GM11168 (cell line): ENCODE data around the gene CAMTA1.

Experiments used
- in situ Hi-C: fragments of 300-500 bp; cut with MboI; formaldehyde crosslinking; loops from one replicate; pipeline ENCODE4 v1.12.0; 2022; ENCODE audit warnings: low sequenced_read_pairs; ENCODE audit not compliant: unreplicated experiment

Gene CAMTA1

DNA sequence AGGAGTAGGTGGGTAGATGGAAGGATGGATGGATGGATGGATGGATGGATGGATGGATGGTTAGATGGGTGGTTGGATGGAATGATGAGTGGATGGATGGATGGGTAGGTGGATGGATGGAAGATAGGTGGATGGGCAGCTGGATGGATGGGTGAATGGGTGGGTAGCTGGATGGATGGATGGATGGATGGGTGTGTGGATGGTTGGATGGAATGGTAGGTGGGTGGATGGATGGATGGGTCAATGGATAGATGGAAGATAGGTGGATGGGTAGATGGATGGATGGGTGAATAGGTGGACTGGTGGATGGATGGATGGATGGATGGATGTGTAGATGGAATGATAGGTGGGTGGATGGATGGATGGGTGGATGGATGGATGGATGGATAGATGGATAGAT is 821.8 kb downstream of the CAMTA1 start:
- in situ Hi-C loops, result no loop called here

DNA sequence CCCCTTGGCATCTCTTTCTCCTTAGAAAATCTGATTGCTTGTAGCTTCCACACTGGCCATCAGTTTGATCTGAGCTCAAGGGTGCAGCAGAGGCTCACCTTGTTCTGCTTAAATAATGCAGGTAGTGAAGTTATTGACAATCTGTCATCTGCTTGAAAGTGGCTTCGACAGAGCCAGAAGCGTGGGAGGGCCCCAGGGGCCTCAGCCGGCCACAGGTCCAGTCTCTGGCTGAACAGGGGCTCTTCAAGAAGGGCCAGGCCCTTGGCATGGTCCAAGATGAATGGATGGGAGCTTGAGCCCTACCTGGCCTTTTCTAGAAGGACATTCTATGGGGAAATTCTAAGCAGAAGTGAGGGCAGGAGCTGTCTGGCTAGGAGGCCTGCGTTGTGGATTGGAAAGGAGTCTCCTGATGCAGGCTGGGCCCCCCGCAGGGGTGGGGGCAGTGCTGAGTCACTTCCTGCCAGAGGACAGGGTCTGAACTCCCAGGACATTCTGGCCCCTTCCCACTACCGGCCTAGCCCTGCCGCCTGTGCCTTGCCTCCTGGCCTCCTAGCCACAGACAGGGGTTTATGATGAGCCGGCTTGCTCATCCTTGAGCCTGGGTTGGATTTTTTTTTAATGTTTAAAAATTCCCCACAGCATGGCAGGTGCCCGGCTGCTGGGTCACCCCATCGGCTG is 823.5 kb downstream of the CAMTA1 start:
- in situ Hi-C loops, result no loop called here

DNA sequence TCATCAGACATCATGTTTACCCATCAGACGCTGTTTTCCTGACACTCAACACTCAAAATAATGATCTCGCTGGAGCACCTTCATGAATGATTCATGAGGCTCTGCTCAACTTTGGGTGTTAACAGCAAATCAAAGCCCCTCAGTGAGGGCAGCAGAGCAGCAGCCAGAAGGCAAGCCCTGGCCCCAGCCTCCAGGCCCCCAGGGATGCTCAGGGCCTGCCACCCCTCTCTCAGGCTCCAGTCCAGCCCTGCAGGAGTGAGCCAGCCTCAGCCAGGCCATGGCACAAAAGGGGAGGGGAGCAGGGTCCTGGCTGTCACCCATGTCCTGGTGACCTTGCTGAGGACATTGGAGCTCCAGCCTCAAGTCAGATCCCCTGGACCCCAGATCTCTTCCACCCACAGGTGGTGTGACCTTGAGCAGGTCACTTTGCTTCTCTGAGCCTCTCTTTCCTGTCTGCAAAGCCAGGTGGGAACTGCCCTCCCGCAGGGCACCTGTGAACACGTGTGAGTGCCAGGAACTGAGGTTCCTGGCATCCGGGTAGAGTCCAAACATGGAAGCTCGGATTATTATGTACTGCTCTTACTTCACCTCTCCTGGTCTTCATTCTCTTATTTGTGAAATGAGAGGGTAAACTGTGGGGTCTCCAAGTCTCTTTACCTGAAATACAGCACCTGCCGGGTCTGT is 824.2 kb downstream of the CAMTA1 start:
- in situ Hi-C loops, result no loop called here

DNA sequence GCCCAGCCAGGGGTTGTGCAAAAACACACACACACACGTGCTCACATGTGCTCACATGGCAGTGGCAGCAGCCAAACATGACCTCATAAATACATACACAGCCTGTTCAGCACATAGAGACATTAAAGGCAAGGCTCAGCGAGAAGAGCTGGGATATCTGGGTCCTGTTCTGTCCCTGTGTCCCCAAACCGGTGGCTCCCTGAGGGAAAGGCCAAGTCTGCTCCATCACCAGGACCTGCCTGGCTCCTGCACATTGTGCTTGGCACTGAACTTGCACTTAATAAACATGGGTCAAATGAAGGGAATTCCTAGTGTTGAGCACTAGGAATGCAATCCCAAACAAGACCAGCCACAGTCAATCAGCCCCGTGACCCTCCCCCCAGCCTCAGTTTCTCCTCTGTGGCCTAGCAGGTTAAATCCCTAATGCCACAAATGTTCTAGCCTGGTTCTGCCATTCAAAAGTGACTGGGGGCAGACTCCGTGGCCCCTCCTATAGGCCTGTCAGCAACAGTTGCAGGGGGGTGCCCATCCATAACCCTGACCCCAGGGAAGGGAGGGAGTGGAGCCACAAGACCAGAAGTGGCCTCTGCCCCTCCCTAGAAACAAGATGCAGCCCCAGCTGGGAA is 825.0 kb downstream of the CAMTA1 start:
- in situ Hi-C loops, result no loop called here

DNA sequence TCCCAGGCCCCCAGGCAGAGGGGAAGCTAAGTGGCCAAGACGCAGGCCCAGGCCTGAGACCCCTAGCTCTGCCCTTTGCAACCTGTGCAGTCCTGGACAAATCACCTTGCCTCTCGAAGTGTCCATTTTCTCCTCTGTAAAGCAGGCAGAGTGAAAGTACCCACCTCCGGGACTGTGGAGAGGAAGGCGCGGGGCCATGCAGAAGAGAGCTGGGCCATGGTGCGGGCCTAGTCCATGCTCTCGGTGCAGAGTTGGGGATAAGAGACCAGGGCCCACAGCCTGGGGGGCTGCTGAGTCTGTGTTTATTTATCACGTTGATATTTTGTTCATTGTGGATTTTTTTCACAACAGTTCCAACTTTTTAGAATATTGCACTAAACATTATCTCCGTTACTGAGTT is 825.7 kb downstream of the CAMTA1 start:
- in situ Hi-C loops, result no loop called here

DNA sequence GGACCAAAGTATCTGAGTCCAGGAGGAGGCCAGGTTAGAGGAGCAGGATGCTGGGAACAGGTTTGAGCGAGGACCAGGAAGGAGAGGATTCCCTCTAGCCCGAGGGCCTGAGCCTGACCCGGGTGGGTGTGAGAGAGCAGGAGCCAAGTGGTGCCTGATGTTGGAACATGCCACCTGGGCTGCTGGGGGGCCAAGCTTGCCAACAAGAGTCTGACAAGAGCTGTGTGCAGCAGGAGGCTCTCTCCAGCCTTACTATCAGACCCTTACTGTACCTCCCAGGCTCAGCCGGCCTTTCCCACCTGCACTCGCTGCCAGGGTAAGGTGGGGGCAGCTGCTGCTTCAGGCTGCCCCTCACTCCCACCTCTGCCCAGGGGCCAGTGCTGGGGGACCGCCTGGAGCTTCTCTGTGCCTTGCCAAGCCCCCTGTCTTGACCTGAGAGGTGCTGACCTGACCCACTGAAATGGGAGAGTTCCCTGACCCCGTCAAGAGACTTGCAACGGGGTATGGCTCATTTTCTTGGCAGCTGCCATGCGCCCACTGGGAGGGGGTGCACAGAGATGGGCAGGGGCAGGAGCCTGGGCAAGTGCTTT is 826.3 kb downstream of the CAMTA1 start:
- in situ Hi-C loops, result no loop called here

DNA sequence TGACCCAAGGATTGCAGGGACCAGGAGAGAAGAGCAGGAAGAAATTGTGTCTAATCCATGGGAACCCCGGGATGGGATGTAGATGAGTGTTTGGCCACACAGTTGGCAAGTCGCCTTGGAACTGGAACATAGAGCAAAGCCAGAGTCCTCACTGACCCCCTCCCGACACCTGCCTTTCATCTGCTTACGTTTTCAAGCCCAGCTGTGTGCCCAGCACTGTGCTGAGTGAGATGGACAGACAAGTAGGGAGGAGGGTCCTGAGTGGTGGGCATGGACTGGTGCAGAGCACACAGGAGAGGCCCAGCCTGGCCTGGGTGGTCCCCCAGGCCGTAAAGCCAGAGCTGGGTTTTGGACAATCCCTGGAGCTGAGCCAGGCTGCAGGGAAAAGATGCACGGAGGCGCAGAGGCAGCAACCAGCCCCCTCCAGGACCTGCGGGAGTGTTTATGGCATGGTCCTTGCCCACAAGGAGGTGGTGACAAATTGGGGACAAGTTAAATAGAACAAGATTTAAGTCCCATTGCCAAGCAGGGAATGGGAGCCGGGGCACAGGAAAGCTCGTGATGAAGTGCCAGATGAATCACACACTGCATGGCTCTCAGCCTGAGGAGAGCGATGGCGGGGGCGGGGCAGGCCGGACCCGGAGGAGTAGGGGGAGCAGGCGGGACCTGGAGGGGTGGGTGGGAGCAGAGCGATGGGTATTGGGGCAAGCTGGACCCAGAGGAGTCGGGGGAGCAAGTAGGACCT is 828.0 kb downstream of the CAMTA1 start:
- in situ Hi-C loops, result no loop called here

DNA sequence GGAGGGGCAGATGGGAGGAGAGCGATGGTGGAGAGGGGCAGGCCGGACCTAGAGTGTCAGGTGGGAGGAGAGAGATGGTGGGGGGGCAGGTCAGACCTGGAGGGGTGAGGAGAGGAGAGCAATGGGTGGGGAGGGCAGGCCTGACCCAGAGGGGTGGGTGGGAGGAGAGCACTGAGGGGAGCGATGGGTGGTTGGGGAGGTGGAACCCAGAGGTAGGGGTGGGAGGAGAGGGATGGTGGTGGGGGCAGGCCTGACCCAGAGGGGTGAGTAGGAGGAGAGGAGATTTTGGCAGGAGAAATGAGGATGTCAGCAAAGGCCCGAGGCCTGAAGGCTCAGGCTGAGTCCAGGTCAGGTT is 828.6 kb downstream of the CAMTA1 start:
- in situ Hi-C loops, result no loop called here

DNA sequence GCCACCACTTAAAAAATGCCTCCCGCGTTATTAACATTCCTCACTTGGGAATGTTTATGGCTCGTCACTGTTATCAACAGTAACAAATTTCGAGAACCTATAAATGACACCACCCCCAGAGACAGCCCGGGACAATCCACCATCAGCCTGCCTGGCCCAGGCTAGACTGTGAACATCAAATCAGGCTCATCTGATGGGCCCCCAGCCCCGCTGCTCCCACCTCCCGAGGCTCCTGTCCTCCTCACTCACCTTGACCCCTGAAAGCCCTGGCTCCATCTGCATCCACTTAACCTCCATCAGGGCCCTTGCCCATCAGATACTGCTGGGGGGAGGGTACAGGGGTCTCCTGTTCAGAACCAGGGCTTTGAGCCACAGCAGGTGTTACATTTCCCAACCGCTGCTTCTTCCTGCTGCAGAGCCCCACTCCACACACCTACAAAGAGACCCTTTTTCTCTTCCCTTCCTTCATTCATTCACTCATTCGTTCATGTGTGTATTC is 829.4 kb downstream of the CAMTA1 start:
- in situ Hi-C loops, result no loop called here

DNA sequence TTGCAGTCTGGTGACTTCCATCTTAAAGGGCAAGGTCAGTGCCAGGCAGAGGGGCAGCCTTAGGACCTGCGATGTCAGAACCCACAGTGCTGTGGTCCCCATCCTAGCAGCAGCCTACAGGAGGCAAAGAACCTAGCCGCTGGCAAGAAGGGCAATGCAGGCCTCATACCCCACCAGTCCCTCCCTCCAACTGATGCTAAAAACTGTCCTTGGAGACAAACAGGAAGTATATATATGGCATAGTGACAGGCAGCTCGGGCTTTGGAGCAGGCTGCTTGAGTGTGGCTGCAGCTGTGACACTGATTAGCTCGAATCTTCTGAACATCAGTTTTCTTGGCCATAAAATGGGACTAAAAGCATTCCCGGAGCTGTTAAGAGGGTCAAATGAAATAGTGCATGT is 829.9 kb downstream of the CAMTA1 start:
- in situ Hi-C loops, result no loop called here

DNA sequence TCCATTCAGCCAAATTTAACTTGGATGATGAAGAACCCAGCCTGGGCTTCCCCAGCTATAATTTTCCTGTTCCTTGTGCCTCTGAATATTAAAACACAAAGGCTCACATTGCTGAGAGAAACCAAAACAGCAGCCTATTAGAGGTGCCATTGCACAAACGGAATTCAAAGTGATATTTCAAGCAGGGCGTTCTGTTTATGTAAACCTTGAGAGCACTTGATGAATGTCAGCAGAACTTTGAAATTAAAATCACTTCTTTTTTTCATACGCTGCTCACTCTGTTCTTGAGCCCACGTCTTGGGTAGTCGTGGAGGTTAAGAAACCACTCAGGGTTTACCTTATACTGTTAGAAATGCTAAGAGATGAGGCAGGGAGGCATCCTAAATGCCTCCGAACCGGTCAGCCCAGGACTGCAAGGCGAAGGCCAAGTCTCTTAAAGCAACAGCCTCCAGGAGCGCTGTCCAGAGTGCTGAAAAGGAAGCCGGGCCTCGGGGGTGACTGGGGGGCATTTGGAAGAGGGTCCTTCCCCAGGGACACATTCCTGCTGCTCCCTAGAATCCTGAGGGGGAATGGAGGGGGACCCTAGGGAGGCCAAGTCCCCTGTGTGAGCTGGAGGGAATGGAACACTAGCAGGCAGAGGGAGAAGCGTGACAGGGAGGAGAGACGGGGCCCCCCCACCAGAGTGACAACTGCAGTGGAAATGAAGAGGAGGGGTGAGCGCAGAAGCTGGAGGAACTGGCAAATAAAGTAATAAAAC is 831.0 kb downstream of the CAMTA1 start:
- in situ Hi-C loops, result no loop called here

DNA sequence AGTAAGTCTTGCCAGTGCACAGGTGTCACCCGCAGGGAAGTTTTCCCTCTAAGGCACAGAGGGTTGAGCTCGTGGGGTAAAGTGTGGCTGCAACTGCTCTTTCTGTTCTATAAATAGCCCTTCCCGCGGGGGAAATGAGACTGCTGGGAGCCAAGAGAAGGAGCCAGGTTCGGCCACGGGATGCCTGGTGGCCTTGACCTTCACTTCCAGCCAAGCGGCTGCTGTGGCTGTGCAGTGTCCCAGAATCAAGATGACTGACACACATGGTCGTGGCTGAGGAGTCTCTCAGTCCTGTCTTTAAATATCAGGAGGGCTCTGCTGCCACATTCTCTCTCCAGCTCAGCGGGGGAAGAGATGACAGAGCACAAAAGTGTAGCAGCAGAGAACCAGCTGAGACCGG is 831.7 kb downstream of the CAMTA1 start:
- in situ Hi-C loops, result no loop called here

DNA sequence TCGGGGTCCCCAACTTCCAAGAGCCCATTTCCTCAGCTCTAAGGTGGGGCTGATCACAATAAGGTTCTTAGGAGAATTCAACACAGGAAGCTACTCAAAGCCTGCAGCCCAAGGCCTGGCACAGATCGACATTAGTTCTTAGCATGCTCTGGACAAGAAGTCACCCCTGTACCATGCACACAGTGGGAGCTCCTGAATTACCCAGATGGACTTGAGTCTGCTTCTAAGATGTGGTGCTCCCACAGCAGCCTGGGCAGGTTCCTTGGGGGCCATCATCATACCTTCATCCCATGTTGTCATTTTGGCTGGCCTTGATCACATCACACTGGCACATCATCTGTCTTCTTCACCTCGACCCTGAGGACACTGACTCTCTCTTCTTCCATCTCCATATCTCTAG is 832.6 kb downstream of the CAMTA1 start:
- in situ Hi-C loops, result no loop called here

DNA sequence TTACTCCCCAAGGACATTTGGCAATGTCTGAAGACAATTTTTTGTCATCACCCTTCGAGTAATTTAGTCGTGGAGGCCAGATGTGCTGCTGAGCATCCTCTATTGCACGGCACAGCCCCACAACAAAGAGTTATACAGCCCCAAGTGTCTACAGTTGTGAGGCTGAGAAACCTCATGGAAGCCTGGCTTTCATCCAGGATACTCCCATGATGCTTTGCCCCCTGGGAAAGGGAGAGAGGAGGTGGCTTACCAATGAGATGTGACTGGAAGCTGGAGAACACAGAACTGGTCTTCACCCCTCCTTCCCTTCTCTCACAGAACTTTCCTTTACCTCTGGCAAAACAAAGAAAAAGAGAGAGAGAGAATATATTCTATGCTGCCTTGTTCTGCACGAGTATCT is 834.9 kb downstream of the CAMTA1 start:
- in situ Hi-C loops, result no loop called here

DNA sequence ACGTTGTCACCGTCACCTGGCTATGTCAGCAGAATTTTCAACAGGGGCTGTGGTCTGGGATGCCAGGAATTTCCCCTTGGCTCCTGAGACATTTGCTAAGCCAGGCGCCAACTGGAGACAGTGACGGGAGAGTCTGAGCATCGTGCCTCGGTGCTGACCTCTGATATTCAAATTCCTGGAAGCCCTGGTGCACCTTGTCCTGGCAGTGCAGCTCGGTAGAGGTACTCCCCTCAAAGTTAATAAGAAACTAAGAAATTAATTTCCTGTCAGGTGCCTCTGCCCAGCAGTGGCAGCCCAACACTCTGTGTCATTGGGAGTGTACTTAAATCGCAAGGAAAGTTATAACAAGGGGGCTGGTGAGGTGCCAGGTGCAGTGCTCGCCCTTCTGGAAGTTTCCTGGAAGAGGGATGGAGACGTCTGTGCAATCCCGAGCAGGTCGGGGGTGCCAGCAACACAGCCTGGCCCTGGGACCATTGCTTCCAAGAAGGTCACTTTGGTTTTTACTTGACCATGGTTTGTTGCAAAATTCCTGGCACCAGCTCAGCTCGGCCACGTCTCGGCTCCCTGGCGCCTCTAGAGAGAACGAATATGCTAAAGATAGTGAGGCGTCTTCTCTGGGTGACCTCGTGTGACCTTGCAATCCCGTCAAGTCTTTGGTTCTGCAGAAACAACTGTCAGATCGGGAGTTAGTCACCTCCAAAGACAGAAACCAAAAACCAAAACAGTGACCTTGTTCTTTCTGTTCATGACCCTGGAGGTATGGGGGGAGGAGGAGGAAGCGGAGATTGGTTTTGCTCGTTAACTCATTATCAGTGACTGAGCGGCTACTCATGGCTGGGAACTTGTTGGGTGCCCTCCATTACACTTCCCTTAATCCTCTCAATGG is 836.3 kb downstream of the CAMTA1 start:
- in situ Hi-C loops, result no loop called here

DNA sequence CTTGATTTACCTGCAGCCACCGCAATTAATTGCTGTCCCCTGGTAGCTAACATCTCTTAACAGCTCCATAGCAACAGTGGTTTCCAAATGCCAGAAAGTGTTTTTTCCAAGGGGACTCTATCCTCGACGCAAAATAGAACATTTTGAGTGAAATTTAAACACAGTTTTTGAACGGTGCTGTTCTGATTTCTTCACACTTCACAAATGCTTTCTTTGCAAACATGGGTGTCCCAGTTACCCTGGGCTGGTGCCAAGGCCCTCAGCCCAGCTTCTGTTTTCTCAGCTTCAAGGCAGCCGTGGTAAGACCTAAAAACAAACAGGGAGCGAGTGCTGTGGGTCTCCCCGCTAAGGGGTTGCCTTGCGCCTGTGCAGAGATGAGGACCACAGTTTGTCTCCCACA is 838.6 kb downstream of the CAMTA1 start:
- in situ Hi-C loops, result no loop called here

DNA sequence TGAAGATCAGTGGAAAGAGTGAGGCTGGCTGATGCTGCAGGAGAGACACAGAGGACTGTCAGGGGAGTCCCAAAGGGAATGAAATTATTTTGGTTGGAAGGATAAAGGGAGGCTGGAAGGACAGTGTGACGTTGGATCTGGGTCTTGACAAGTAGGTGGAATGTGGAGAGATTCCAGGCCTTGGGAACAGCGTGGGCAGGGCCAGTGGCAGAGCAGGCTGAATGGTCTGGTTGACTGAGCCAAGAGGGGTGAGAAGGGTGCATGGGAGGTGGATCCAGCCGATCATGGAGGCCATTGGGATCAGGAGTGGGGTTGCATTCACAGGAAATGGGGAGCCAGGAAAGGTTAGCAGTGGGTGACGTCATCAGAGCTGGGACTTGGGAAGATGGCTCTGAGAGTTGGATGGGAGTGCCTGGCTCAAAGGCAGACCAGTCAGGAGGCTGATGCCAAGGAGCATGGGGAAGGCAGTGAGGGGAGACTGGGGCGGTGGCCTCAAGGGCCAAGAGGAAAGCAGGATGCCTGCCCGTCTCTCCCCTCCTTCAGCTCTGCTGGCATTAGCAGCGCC is 839.6 kb downstream of the CAMTA1 start:
- in situ Hi-C loops, result loop anchor here (25.0 kb wide), 1 partner anchor 563 kb away; no protein-coding TSS in a partner anchor

DNA sequence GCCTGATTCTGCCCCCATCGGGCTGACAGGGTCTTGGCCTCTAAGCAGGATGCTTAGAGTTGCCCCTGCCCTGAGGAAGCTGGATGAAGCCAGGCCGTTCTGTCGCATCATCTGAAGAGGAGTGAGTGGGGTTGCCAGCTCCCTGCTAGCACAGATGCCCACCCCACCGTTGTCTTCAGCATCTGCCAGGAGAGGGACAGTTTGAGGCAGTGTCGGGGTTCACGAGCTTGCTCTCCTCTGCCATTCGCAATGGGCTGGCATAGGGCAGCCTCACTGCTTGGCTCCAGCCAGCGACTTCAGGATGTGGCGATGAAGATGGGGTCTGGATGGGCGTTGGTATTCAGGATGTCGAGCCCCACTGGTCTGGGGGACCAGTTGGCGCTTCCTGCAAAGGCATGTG is 840.1 kb downstream of the CAMTA1 start:
- in situ Hi-C loops, result loop anchor here (25.0 kb wide), 1 partner anchor 563 kb away; no protein-coding TSS in a partner anchor
